Measurements from ENCODE around the gene DNASE1L1.

DNASE1L1 gene

DNA sequence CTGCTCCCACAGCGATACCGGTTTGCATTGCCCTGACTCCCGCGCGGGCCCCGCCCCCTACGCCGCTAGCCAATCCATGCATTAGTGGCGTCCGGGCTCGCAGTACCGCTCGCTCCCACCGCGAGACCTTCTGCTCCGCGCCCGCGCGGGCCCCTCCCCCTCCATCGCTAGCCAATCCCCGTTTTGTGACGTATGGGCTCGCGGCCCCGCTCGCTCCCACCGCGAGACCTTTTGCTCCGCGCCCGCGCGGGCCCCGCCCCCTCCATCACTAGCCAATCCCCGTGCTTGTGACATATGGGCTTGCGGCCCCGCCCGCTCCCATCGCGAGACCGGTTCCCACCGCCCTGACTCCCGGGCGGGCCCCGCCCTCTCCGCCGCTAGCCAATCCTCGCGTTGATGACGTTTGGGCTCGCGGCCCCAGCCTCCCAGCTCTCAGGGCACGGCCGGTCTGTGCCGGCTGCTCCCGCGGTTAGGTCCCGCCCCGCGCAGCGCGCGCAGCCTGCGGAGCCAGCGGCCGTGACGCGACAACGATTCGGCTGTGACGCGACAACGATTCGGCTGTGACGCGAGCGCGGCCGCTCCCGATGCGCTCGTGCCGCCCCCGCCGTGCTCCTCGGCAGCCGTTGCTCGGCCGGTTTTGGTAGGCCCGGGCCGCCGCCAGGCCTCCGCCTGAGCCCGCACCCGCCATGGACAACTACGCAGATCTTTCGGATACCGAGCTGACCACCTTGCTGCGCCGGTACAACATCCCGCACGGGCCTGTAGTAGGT lies 30.1 kb downstream of the DNASE1L1 start, which contains the start of gene EMD:
EMD (plus strand) TSS at position 497 of the 770 bp plus-strand sequence; CDS start at position 687, 190 bp downstream.
- TF ChIP-seq, protein P1, sequence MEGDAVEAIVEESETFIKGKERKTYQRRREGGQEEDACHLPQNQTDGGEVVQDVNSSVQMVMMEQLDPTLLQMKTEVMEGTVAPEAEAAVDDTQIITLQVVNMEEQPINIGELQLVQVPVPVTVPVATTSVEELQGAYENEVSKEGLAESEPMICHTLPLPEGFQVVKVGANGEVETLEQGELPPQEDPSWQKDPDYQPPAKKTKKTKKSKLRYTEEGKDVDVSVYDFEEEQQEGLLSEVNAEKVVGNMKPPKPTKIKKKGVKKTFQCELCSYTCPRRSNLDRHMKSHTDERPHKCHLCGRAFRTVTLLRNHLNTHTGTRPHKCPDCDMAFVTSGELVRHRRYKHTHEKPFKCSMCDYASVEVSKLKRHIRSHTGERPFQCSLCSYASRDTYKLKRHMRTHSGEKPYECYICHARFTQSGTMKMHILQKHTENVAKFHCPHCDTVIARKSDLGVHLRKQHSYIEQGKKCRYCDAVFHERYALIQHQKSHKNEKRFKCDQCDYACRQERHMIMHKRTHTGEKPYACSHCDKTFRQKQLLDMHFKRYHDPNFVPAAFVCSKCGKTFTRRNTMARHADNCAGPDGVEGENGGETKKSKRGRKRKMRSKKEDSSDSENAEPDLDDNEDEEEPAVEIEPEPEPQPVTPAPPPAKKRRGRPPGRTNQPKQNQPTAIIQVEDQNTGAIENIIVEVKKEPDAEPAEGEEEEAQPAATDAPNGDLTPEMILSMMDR (IDR thresholded peaks at IDR 0.05; ENCODE audit: low read depth, low read length, missing control alignments): no peak
- no peaks in the 10 kb centered on the region for H3K27me3 ChIP-seq (replicated peaks)
- no peaks in the 10 kb centered on the region for H3K36me3 ChIP-seq (replicated peaks)
- in situ Hi-C loops (cut with HindIII; ENCODE audit: low pct_ligation_motif_present, low sequenced_read_pairs): no loop called here
- peak; percentile 95 for DNase-seq
- H3K27ac ChIP-seq: peak within 1 kb of the TSS; percentile 98
- peak within 1 kb of the TSS; percentile 70 for H3K4me3 ChIP-seq (ENCODE audit: low read depth, low read length)

DNA sequence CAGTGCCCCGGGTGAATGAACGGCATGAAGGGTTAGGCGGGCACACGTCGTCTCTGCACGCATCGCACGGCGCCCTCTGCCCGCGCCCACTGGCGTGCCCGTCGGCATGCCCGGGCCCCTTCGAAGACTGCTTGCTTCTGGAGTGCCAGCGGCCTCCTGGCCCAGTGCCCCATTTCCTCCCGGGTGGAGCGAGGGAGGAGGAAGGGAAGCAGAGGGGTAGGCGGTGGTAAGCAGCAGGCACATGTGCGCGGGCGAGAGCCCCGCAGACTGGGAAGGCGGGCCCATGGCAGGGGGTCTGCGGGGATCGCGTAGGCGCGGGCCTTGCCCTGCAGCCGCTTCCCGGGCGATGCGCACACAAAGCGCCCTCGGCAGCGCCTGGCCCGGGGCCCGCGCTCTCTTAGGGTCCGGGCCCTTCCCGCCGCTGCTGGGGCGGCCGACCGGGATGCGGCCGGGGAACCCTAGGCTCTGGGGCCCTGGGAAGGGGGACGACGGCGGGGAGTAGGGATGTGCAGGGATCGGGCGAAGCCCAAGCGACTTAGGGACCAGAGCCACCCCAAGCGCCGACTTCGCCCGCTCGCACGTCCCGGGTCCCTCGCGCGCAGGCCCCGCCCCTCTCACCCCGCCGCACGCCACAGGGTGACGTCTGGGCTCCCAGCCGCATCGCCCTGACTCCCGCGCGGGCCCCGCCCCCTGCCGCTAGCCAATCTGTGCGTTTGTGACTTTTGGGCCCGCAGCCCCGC lies 30.8 kb downstream of the DNASE1L1 start:
- DNase-seq: no peak
- H3K27me3 ChIP-seq (replicated peaks): no peaks in the 10 kb centered on the region
- peak overlapping the region; percentile 43 for H3K4me3 ChIP-seq (ENCODE audit: low read depth, low read length)
- H3K36me3 ChIP-seq (replicated peaks): no peaks in the 10 kb centered on the region
- TF ChIP-seq, protein P1 (IDR thresholded peaks at IDR 0.05; ENCODE audit: low read depth, low read length, missing control alignments): no peak
- in situ Hi-C loops (cut with HindIII; ENCODE audit: low pct_ligation_motif_present, low sequenced_read_pairs): no loop called here
- peak overlapping the region; percentile 93 for H3K27ac ChIP-seq

DNA sequence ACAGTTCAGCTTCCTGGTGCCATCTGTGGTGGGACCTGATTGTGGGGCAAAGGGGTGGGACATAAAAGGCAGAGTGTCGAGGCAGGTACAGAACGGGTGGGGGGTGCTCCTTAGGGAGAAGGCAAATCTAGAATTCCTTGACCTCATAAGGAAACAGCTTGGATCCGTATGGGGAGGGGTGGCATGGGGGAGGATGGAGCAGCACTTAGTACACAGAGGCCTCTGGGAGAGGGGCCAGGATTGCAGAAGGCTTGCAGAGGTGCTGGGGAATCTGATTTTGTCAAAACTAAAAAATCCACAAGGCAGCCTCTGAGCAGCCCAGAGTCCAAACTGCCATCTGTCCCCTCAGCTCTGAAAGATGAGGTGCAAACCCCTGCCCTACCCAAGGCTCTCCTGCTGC lies 32.3 kb downstream of the DNASE1L1 start:
- DNase-seq: no peak
- in situ Hi-C loops (cut with HindIII; ENCODE audit: low pct_ligation_motif_present, low sequenced_read_pairs): no loop called here
- Histone ChIP-seq H3K4me3 (ENCODE audit: low read depth, low read length) (no peak overlapping the region), H3K27ac (no peak overlapping the region), H3K36me3 (replicated peaks) (no peaks in the 10 kb centered on the region), H3K27me3 (replicated peaks) (no peaks in the 10 kb centered on the region)
- TF ChIP-seq, protein P1 (IDR thresholded peaks at IDR 0.05; ENCODE audit: low read depth, low read length, missing control alignments): no peak

DNA sequence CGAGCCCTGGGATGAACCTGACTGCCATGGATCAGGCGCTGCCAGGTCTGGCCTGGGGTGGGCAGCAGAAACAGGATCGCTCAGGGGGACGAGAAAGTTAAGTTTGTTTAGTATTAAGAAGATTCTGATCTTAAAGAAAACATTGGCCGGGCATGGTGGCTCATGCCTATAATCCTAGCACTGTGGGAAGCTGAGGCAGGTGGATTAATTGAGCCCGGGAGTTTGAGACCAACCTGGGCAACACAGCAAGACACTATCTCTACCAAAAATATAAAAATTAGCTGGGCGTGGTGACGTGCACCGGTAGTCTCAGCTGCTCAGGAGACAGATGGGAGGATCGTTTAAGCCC lies 33.9 kb downstream of the DNASE1L1 start:
- in situ Hi-C loops (cut with HindIII; ENCODE audit: low pct_ligation_motif_present, low sequenced_read_pairs): no loop called here
- H3K36me3 ChIP-seq (replicated peaks): peaks cover 8% of the 10 kb centered on the region
- TF ChIP-seq, protein P1 (IDR thresholded peaks at IDR 0.05; ENCODE audit: low read depth, low read length, missing control alignments): no peak
- H3K27me3 ChIP-seq (replicated peaks): no peaks in the 10 kb centered on the region
- H3K4me3 ChIP-seq (ENCODE audit: low read depth, low read length): no peak overlapping the region
- DNase-seq: no peak
- H3K27ac ChIP-seq: peak overlapping the region; percentile 18

DNA sequence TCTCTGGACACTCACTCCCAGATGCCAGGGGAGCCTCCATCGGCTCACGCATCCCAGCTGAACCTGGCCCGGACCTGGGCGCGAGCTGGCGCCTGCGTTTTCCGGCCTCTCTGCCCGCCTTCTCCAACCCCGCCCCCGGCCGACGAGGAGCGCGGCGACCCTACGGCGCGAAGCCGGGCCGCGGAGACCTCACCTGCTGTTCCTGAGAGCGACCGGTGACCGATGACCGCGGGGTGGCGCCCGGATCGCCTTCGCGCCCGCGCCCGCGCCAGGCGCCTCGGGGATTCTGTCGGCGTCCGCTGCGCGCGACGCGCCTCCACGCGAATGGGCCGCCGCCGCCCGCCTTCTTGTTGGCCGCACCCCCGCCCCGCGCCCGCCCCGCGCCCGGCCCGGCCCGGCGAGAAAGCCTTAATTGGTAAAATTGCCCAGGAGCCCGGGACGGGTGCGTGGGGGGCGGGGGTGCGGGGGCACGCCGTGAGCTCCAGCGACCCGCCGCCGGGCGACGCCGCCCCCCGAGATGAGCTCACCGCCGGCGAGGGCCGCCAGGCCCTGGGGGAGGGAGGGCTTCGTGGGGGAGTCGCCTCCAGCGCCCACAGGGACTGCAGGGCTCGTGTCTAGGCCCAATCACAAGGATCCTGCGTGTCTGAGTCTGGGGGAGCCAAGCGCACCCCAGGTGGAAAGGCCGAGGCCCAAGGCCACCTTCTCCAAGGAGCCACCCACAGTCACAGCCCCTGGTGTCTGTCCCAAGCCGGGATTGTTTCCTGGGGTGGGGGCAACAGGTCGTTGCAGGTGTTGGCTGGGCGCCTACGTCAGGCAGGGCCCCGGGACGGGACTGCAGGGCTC lies 34.5 kb downstream of the DNASE1L1 start, which contains the start of gene FLNA:
FLNA (minus strand) TSS at position 322 of the 843 bp plus-strand sequence. CDS start 3,389 bp downstream, outside the sequence.
- Histone ChIP-seq H3K36me3 (replicated peaks) (peaks cover 12% of the 10 kb centered on the region), H3K4me3 (ENCODE audit: low read depth, low read length) (peak within 1 kb of the TSS; percentile 62), H3K27me3 (replicated peaks) (no peaks in the 10 kb centered on the region), H3K27ac (peak within 1 kb of the TSS; percentile 20)
- no peak for DNase-seq
- in situ Hi-C loops (cut with HindIII; ENCODE audit: low pct_ligation_motif_present, low sequenced_read_pairs): no loop called here
- TF ChIP-seq, protein P1 (IDR thresholded peaks at IDR 0.05; ENCODE audit: low read depth, low read length, missing control alignments): no peak
